NCI-H2196 treated with DMSO at 0.1 percent for 48 hours (cell line): ENCODE data around the gene KRT20.
"Not testable (repeated sequence)": the region's sequence is repeated elsewhere in the genome, so short reads cannot be mapped to it uniquely, and the experiment has no call there.

Experiments
- DNase-seq: peaks from one replicate; lab custom pipeline; 2025; ENCODE audit not compliant: unreplicated experiment; lab: John Stamatoyannopoulos, UW

KRT20 gene

DNA sequence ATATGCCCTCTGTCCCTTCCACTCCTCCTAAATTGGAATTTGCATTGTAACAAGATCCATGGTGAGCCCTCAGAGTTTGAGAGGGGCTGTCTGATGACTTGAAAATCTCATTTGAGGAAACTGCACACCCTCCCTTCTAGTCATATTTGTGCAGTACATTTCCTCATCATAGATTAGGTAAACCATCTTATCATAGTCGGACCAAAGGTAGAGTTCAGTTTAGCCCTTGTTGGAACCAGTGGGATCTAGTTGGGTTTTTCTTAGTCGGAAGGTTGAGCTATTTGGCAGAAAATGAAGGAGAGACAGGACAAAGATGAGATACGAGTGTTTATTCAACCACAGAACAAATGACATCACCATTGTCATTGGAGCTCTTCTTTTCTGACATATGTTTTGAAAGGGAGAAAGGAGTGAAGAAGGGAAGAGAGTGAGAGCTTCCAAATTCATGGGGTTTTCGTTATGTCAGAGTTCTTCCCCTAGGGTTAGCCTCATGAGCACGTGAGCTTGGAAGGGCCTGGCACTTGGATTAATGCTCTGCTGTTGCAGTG is 15.8 kb upstream of the KRT20 start:
- no peak for DNase-seq

DNA sequence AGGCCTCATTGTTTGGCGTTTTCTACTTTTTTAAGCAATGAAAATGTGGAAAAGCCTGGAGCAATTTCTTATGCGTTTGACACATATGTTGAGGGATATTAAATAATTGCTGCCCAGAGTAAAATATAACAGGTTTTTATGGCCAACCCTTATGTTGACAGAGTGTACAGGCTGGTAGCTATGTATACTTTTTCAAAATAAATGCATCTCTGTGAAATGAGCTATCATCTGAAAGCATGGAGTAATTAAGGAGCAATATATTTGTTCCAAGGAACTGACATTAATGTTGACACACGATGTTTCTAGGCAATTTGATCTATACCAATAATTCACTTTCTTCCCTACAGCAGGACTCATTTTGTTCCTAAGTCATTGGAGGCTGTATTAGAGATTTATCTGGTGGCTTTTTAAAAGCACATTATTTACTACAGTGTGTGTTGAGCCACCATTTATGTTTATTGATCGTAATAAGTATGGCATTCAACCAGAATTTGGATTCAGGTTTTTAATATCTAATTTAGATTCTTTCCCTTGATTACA is 11.9 kb upstream of the KRT20 start:
- no peak for DNase-seq

- no peak for DNase-seq
These were observed 10.2 kb upstream of the KRT20 start for GRCh38 chr17:40895106-40895730.

DNA sequence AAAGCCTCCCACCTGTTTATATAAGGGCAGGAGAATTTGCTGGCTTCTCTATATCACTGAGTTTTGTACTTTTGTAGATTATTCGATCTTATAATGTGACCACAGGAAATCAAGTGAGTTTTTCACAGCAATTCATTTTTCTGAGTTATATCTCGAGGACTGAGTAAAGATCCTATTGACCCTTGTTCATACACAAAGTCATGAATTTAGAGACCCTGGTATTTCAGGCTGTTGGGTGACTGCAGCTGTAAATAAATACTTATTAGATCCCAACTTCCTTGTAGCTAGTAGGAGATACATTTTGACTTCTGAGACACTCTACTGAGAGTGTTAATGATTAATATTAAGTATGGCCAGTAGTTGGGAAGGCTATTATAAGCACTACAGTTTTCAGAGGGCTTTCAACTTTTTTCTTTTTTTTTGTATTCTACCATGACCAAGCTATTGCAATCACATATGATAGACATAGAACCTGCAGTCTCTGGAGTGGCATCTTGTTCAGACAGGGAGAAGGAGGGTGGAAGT is 3.2 kb upstream of the KRT20 start:
- DNase-seq = no peak

DNA sequence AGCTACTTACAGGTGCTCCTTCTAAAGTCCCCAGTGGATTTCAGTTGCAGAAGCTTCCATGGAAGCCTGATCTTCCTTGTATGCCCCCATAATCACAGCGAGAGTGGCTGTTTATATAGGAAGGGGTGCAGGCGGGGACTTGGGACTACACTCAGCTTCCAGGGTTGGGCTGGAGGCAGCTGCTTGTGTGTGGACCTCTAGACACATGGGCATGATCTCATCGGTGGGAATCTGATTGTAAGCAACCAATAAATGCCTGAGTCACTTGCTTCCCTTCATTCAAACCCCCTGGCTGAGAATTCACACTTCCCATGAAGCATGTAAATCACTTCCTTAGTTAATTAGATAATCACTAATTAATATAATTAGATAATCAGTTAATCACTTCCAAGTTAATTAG is 1.0 kb upstream of the KRT20 start:
- no peak for DNase-seq

- no peak for DNase-seq
These were observed 1.3 kb downstream of the KRT20 start for GRCh38 chr17:40883626-40884334.

- no peak for DNase-seq
These were observed 2.0 kb downstream of the KRT20 start for GRCh38 chr17:40883031-40883430.

GRCh38 chr17:40879026-40879425 is 6.0 kb downstream of the KRT20 start:
- no peak for DNase-seq

GRCh38 chr17:40878044-40878443 is 7.0 kb downstream of the KRT20 start:
- no peak for DNase-seq

DNA sequence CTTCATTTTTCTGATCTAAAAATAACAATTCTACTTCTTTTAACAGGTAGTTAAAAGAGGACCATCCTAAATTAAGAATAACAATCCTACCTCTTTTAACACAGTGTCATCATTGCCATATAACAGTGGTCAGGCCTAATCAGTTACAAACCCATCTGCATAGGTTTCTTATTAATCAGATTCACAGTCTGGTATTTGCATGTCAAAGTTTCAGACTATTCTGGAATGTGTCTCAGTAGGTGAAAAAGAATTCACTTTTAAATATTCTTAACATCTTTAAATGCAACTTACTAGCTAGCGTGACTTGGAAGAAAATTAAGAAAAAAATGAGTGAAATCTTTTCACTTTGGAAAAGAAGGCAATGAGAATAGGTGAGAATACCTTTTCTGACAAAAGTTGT is 11.2 kb downstream of the KRT20 start:
- no peak for DNase-seq

GRCh38 chr17:40873255-40873654 is 11.8 kb downstream of the KRT20 start:
- DNase-seq = no peak

DNA sequence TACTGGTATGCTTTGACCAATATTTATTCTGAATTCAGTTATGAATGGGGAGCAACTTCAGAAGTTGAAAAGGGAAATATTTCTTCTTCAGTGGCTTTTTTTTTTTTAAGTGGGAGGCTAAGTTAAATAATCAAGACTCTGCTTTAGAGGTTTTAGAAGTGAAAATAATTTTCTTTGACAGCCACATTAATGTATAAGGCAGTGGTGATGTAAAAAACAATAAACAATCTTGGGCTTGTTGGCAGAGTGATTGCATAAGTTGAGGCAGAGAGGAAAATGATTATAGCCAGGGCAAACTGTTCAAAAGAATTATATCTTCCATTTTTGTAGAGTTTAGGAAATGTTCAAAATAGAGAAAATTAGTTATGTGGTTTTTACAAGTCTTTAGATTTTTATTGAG is 12.6 kb downstream of the KRT20 start:
- no peak for DNase-seq

DNA sequence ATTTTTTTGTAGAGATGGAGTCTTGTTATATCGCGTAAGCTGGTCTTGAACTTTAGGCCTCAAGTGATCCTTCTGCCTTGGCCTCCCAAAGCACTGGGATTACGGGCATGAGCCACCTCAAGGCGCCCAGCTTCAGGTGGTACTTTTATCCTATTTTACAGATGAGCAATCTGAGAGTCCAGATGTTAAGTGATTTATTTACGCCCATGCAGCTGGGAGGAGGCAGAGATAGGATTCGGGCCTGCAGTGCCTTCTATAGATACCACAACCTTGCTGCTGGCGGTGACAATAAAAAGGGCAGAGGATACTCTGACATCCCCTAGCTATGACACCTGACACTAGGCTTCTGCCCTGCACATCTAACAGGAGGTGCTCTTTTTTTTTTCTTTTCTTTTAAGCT is 13.7 kb downstream of the KRT20 start:
- DNase-seq = no peak

DNA sequence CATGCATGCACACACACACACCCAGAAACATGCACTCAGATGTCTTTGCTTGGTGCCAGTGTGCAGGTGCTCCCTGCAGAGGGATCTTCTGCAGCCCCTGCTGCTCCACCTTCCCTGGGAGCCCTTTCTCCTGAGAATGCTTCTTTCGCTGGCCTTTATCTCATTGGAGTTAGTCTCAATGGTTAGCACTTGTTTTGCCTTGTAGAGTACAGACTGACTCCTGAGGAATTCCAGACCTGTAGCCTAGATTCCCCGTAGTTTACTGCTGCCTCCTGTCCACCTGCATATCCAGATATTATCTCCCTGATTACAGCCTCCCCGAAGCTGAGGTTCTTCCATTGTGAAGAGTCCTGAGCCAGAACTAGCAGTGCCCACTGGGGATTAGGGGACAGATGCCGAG is 14.9 kb downstream of the KRT20 start:
- DNase-seq = no peak

GRCh38 chr17:40866838-40867237 is 18.2 kb downstream of the KRT20 start, which contains the start of gene KRT12:
Gene KRT12 (minus strand): TSS chr17:40867223. CDS start chr17:40867186, 37 bp downstream.
- DNase-seq = no peak

GRCh38 chr17:40864661-40865390 is 20.2 kb downstream of the KRT20 start:
- no peak for DNase-seq

- DNase-seq = no peak
These were observed 21.9 kb downstream of the KRT20 start for GRCh38 chr17:40862985-40863733.

DNA sequence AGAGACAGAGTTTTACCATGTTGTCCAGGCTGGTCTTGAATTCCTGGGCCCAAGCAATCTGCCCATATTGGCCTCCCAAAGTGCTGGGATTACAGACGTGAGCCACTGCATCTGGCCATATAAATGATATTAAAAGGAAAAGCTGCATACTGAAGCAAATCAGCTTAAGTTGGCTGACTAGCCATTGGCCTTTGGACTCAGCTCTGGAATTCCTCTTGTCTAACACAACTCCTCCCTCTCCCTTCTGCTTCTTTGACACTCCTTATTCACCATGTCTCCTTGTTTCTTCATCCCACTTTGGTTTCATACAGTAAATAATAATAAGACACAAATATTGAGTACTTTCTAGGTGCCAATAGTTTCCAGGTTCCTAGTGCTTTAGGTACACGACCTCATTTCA is 25.5 kb downstream of the KRT20 start:
- DNase-seq = no peak

- not testable (repeated sequence) for DNase-seq
These were observed 26.4 kb downstream of the KRT20 start for GRCh38 chr17:40858667-40859066.

GRCh38 chr17:40857535-40857934 is 27.5 kb downstream of the KRT20 start:
- DNase-seq = no peak
